Measurements from ENCODE around the gene MIA3.

- TF ChIP-seq REST (IDR thresholded peaks at IDR 0.05; ENCODE audit: borderline replicate concordance) (no peak), REST (CRISPR knock-in tag; IDR thresholded peaks at IDR 0.05; ENCODE audit: low read depth) (no peak), ZNF24 (IDR thresholded peaks at IDR 0.05) (no peak), CHD2 (IDR thresholded peaks at IDR 0.05; ENCODE audit: low read depth, low read length) (no peak), TCF3 (CRISPR knock-in tag; IDR thresholded peaks at IDR 0.05) (no peak)
- TF ChIP-seq, protein P1, sequence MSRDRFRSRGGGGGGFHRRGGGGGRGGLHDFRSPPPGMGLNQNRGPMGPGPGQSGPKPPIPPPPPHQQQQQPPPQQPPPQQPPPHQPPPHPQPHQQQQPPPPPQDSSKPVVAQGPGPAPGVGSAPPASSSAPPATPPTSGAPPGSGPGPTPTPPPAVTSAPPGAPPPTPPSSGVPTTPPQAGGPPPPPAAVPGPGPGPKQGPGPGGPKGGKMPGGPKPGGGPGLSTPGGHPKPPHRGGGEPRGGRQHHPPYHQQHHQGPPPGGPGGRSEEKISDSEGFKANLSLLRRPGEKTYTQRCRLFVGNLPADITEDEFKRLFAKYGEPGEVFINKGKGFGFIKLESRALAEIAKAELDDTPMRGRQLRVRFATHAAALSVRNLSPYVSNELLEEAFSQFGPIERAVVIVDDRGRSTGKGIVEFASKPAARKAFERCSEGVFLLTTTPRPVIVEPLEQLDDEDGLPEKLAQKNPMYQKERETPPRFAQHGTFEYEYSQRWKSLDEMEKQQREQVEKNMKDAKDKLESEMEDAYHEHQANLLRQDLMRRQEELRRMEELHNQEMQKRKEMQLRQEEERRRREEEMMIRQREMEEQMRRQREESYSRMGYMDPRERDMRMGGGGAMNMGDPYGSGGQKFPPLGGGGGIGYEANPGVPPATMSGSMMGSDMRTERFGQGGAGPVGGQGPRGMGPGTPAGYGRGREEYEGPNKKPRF (IDR thresholded peaks at IDR 0.05; ENCODE audit: low read depth, low read length): no peak
Observed at GRCh38 chr1:222620566-222620965, 2.7 kb downstream of the MIA3 start.
